Thyroid gland (tissue), 4 donors: Measurements from ENCODE around the gene OMP. TPM values are rescaled to one million over a fixed set of nuclear protein-coding genes. Genes with fewer than 3 reads are reported as not detected.
"Not testable (repeated sequence)": the region's sequence is repeated elsewhere in the genome, so short reads cannot be mapped to it uniquely, and the experiment has no call there.

Source experiments
- DNase-seq, 2 donors: peaks; one replicate each; pipeline ENCODE4 v3.0.0-alpha.2; 2019
- H3K27ac ChIP-seq, 3 donors: fragments of 200-600 bp; sonication (generic); 1 replicate in 2 of 3; 2 replicates in 1 of 3; pipeline ENCODE4 v1.5.1; 2016 to 2019; ENCODE audit warnings: mild to moderate bottlenecking in 1 of 3, moderate library complexity in 1 of 3
- H3K27me3 ChIP-seq: fragments of 200-600 bp; sonication (generic); one replicate; pipeline ENCODE4 v1.5.1; 2019
- H3K36me3 ChIP-seq, 2 donors: fragments of 200-600 bp; sonication (generic); one replicate each; pipeline ENCODE4 v1.5.1; 2016 to 2019
- H3K4me1 ChIP-seq, 2 donors: fragments of 200-600 bp; sonication (generic); one replicate each; pipeline ENCODE4 v1.5.1; 2017 to 2019
- H3K4me3 ChIP-seq, 3 donors: fragments of 200-600 bp; sonication (generic); replicated peaks in 1 of 3; 1 replicate in 2 of 3; 2 replicates in 1 of 3; pipeline ENCODE4 v1.5.1; 2016; ENCODE audit warnings: mild to moderate bottlenecking in 1 of 3
- H3K9me3 ChIP-seq: fragments of 200-600 bp; sonication (generic); one replicate; pipeline ENCODE4 v1.5.1; 2017
- CTCF ChIP-seq, 6 experiments: fragments of 200-600 bp in 3 of 6; fragments of 450-650 bp in 3 of 6; sonication (generic) in 3 of 6; IDR thresholded peaks; one replicate each; pipeline ENCODE4 v1.5.1; 2016 to 2019; ENCODE audit warnings: antibody characterized with exemption in 6 of 6, mild to moderate bottlenecking in 2 of 6, inconsistent platforms in 1 of 6, moderate library complexity in 1 of 6
- POLR2A ChIP-seq, 2 donors: fragments of 450-650 bp; IDR thresholded peaks; one replicate each; pipeline ENCODE4 v1.6.1; 2017; ENCODE audit warnings: antibody characterized with exemption in 2 of 2, mild to moderate bottlenecking in 2 of 2, moderate library complexity in 1 of 2
- WGBS, 2 donors: methylation state at CpG; one replicate each; pipeline ENCODE4 v1.1.5; 2017; 5-methylcytosine and 5-hydroxymethylcytosine counted together
- intact Hi-C: fragments of 100-400 bp; cut with DNase I; formaldehyde crosslinking; loops from one replicate; pipeline ENCODE4 v1.15.1; 2023
- total RNA-seq, 4 donors: library from RNA; depleted of rRNA; stranded (reverse); fragments of >200 nt; gene quantifications; one replicate each; pipeline ENCODE4 v1.2.3, GENCODE V29; 2016

Gene OMP
- total RNA-seq, 4 donors from 2014 or later, result 2.3 TPM; not detected in 3

- H3K27ac ChIP-seq, result no peak overlapping the region
- no peaks in the 10 kb centered on the region for H3K27me3 ChIP-seq
- 86 to 87% methylated on average over 4 of the region's 4 CpGs for WGBS, 2 donors
- H3K9me3 ChIP-seq, result no peaks in the 10 kb centered on the region
- no peak for DNase-seq
- intact Hi-C loops, result no loop called here
- TF ChIP-seq POLR2A (IDR thresholded peaks at IDR 0.05), result no peak
- no peak for TF ChIP-seq CTCF (IDR thresholded peaks at IDR 0.05)
- no peaks in the 10 kb centered on the region for H3K36me3 ChIP-seq
- no peaks in the 10 kb centered on the region for H3K4me1 ChIP-seq
- H3K4me3 ChIP-seq, result no peak overlapping the region
These were observed 42.4 kb upstream of the OMP start for GRCh38 chr11:77060234-77060633.

DNA sequence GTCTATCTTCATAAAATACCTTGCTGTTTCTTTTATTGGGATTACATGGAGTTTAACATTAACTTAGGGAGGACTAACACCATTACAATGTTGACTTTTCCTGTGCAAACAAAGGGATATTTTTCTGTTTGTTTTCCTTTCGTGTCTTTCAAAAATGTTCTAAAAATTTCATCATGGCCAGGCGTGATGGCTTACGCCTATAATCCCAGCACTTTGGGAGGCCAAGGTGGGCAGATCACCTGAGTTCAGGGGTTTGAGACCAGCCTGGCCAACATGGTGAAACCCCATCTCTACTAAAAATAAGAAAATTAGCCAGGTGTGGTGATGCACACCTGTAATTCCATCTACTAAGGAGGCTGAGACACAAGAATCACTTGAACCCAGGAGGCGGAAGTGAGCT is 41.4 kb upstream of the OMP start:
- H3K4me3 ChIP-seq, H3K9me3 ChIP-seq, intact Hi-C loops, H3K27ac ChIP-seq, H3K27me3 ChIP-seq, H3K4me1 ChIP-seq, H3K36me3 ChIP-seq, DNase-seq: not testable (repeated sequence)
- 77 to 79% methylated on average over 4 of the region's 4 CpGs for WGBS, 2 donors

- intact Hi-C loops, result no loop called here
- Histone ChIP-seq H3K9me3 (no peaks in the 10 kb centered on the region), H3K27me3 (no peaks in the 10 kb centered on the region), H3K4me1 (peaks cover 4 to 8% of the 10 kb centered on the region in 2 donors), H3K27ac (no peak overlapping the region), H3K4me3 (no peak overlapping the region), H3K36me3 (no peaks in the 10 kb centered on the region)
- no peak for DNase-seq
- TF ChIP-seq POLR2A (IDR thresholded peaks at IDR 0.05) (no peak), CTCF (IDR thresholded peaks at IDR 0.05) (no peak)
These were observed 39.7 kb upstream of the OMP start for GRCh38 chr11:77062924-77063323.

DNA sequence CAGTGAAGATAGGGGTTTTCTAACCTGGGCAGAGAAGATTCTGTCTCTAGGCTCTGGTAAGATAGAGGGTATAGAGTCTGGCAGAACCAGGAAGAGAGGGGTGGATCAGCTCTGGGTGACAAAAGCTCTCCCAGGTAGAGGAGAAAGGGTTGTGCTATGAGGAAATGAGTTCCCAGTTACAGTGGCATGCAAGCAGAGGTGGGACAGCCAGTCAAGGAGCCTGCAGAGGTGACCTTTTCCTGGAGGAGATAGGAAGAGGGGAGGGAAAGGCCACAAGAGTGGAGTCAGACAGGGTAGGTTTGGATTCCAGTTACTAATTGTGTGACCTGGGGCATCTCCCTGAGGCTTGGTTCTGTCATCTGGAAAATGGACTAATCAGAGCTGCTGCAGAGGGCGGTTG is 39.2 kb upstream of the OMP start:
- intact Hi-C loops, result no loop called here
- no peaks in the 10 kb centered on the region for H3K9me3 ChIP-seq
- no peaks in the 10 kb centered on the region for H3K36me3 ChIP-seq
- no peak overlapping the region for H3K4me3 ChIP-seq
- H3K27me3 ChIP-seq, result no peaks in the 10 kb centered on the region
- DNase-seq, result no peak
- TF ChIP-seq POLR2A (IDR thresholded peaks at IDR 0.05), result no peak
- no peak for TF ChIP-seq CTCF (IDR thresholded peaks at IDR 0.05)
- 94 to 100% methylated on average over 1 of the region's 1 CpG for WGBS, 2 donors
- peaks cover 4 to 8% of the 10 kb centered on the region in 2 donors for H3K4me1 ChIP-seq
- no peak overlapping the region for H3K27ac ChIP-seq

DNA sequence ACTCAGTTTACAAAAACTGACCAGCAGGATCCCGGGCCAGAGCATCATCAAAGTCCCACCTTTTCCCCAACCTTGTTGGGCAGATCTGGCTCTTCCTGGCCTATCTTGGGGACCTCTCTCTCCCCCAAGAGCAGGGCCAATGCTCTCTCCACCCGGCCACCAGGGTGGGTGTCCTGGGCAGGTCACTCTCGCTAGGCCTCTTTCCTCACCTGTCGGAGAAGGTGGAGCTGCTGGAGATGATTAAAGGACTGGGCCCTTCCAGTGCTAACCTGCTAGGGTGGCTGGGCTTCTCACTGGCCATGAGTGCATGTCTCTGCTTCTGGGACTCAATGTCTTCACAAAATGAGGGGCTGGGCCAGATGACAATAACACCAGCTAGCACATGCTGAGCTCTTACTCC is 38.8 kb upstream of the OMP start:
- no peak for DNase-seq
- no peak overlapping the region for H3K27ac ChIP-seq
- no peak for TF ChIP-seq POLR2A (IDR thresholded peaks at IDR 0.05)
- TF ChIP-seq CTCF (IDR thresholded peaks at IDR 0.05), result no peak
- H3K36me3 ChIP-seq, result no peaks in the 10 kb centered on the region
- no peaks in the 10 kb centered on the region for H3K27me3 ChIP-seq
- H3K9me3 ChIP-seq, result no peaks in the 10 kb centered on the region
- 90 to 95% methylated on average over 3 to 4 of the region's 4 CpGs for WGBS, 2 donors
- intact Hi-C loops, result no loop called here
- H3K4me1 ChIP-seq, result peaks cover 4 to 8% of the 10 kb centered on the region in 2 donors
- no peak overlapping the region for H3K4me3 ChIP-seq

DNA sequence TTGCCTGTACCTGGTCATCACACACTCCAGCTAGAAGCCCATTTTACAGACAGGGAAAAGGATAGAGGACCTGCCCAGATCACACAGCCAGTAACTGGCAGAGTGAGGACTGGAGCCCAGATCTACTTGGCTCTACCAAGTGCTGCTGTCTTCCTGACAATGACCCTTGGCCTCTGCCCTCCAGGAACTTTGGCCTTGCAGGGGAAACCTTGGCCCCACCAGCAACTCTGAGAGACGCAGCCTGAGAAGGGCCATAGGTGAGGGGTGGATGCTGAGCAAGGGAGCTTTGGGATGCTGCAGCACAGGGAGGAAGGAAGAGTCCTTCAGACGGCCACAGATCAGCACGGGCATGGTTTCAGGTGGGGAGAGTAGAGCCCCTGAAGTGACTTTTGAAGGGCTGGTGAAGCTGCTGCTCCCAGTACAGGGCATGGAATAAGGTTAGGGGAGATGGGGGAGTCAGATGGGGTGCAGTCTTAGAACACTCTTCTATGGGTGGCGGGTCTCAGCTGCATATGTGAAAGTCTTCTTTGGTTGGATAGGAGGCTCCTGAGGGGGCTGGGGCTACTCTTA is 37.9 kb upstream of the OMP start:
- no peak for DNase-seq
- Histone ChIP-seq H3K4me3 (no peak overlapping the region), H3K27me3 (no peaks in the 10 kb centered on the region), H3K36me3 (no peaks in the 10 kb centered on the region), H3K4me1 (peaks cover 4 to 8% of the 10 kb centered on the region in 2 donors), H3K27ac (no peak overlapping the region), H3K9me3 (no peaks in the 10 kb centered on the region)
- intact Hi-C loops, result no loop called here
- TF ChIP-seq POLR2A (IDR thresholded peaks at IDR 0.05) (no peak), CTCF (IDR thresholded peaks at IDR 0.05) (no peak)
- 90% methylated on average over 4 of the region's 4 CpGs for WGBS, 2 donors
